GM21447 (cell line): ENCODE results near the gene PLEKHA6.
A peak's percentile ranks its signal among the peaks of the same experiment; 100 is the strongest.

Experiments
- ATAC-seq: cut with Tn5 transposase; IDR thresholded peaks from one replicate; pipeline ENCODE4 v1.9.1; 2021; ENCODE audit not compliant: unreplicated experiment

PLEKHA6 gene

GRCh38 chr1:204219971-204220616 is 139.6 kb downstream of the PLEKHA6 start:
- ATAC-seq, result no peak

GRCh38 chr1:204218552-204218951 is 141.2 kb downstream of the PLEKHA6 start:
- no peak for ATAC-seq

GRCh38 chr1:204217648-204218000 is 142.1 kb downstream of the PLEKHA6 start:
- no peak for ATAC-seq

- no peak for ATAC-seq
Observed at GRCh38 chr1:204216880-204217647, 142.7 kb downstream of the PLEKHA6 start.

GRCh38 chr1:204216236-204216635 is 143.5 kb downstream of the PLEKHA6 start:
- ATAC-seq, result no peak

- peak; percentile 79 for ATAC-seq
Observed at GRCh38 chr1:204213668-204214662, 145.8 kb downstream of the PLEKHA6 start, which contains the start of gene GOLT1A. Gene GOLT1A (minus strand): TSS chr1:204213988. CDS start chr1:204213906, 82 bp downstream.

GRCh38 chr1:204212715-204213114 is 147.0 kb downstream of the PLEKHA6 start:
- no peak for ATAC-seq

- no peak for ATAC-seq
Observed at GRCh38 chr1:204211046-204211445, 148.7 kb downstream of the PLEKHA6 start.

- ATAC-seq, result no peak
Observed at GRCh38 chr1:204207136-204207616, 152.6 kb downstream of the PLEKHA6 start.

GRCh38 chr1:204206121-204206520 is 153.6 kb downstream of the PLEKHA6 start:
- no peak for ATAC-seq

GRCh38 chr1:204205486-204205885 is 154.2 kb downstream of the PLEKHA6 start:
- ATAC-seq, result no peak

GRCh38 chr1:204204944-204205343 is 154.8 kb downstream of the PLEKHA6 start:
- ATAC-seq, result no peak

GRCh38 chr1:204203206-204203767 is 156.4 kb downstream of the PLEKHA6 start:
- no peak for ATAC-seq

GRCh38 chr1:204202481-204202880 is 157.2 kb downstream of the PLEKHA6 start:
- ATAC-seq, result no peak

- no peak for ATAC-seq
Observed at GRCh38 chr1:204201348-204202040, 158.2 kb downstream of the PLEKHA6 start.

GRCh38 chr1:204199579-204199978 is 160.2 kb downstream of the PLEKHA6 start:
- ATAC-seq, result no peak

GRCh38 chr1:204198348-204199340 is 161.1 kb downstream of the PLEKHA6 start:
- ATAC-seq, result no peak

GRCh38 chr1:204197068-204197467 is 162.7 kb downstream of the PLEKHA6 start:
- no peak for ATAC-seq
